Pancreas (tissue), 10 donors: ENCODE measurements around the gene ZDHHC11B. TPM values are rescaled to one million over a fixed set of nuclear protein-coding genes. Genes with fewer than 3 reads are reported as not detected.

Experiments
- ATAC-seq, 4 donors: fragments of 200-7000 bp; cut with Tn5 transposase; one replicate each; pipeline versions ENCODE4 v1.8.0 to v1.9.1; 2020; ENCODE audit warnings: mild to moderate bottlenecking in 4 of 4, moderate library complexity in 4 of 4
- DNase-seq, 6 donors: peaks; one replicate each; pipeline ENCODE4 v3.0.0-alpha.2; 2020
- FAIRE-seq: peaks from 2 replicates; lab custom pipeline; 2012; peaks lifted over from hg19 to GRCh38; lab: Jason Lieb, UNC
- H3K27ac ChIP-seq, 4 donors: fragments of 200-600 bp; sonication (generic); 1 replicate in 3 of 4; 2 replicates in 1 of 4; pipeline versions ENCODE4 v1.5.0 to v1.8.0; 2020
- H3K27me3 ChIP-seq, 4 donors: fragments of 200-600 bp; one replicate each; pipeline ENCODE4 v1.8.0; 2021
- H3K36me3 ChIP-seq, 3 donors: fragments of 200-600 bp; sonication (generic) in 1 of 3; one replicate each; pipeline versions ENCODE4 v1.5.0 to v1.8.0; 2020 to 2021
- H3K4me1 ChIP-seq, 3 donors: fragments of 200-600 bp; one replicate each; pipeline ENCODE4 v1.8.0; 2021
- H3K4me3 ChIP-seq, 4 donors: fragments of 200-600 bp; sonication (generic) in 2 of 4; one replicate each; pipeline versions ENCODE4 v1.5.0 to v1.8.0; 2020 to 2021
- H3K9me3 ChIP-seq, 4 donors: fragments of 200-600 bp; one replicate each; pipeline ENCODE4 v1.8.0; 2021
- WGBS, 2 donors: extraction: QIAGEN DNeasy Blood & Tissue Kit; methylation state at CpG; one replicate each; pipeline ENCODE4 v1.1.7; 2013; 5-methylcytosine and 5-hydroxymethylcytosine counted together
- intact Hi-C, 3 donors: fragments of 100-400 bp; cut with DNase I; formaldehyde crosslinking; loops; one replicate each; pipeline versions ENCODE4 v1.11.1 to v1.14.2; 2022
- polyA plus RNA-seq, 2 donors: library from polyadenylated mRNA; stranded (reverse); fragments of 200-250 nt; gene quantifications; one replicate each; pipeline ENCODE4 v1.2.3, GENCODE V29; 2013
- total RNA-seq, 6 donors: library from RNA; stranded (reverse); fragmentation: NEBNext Ultra II Directional in 4 of 6; extraction: Animal tissue kit (Norgen Biotek cat#: 25700) in 4 of 6; gene quantifications; one replicate each; pipeline versions ENCODE4 v1.2.1 to v1.2.4, GENCODE V29; 2021 to 2023
- TF ChIP-seq, protein P1 (sequence below), 4 donors: fragments of 200-600 bp; sonication (generic) in 3 of 4; IDR thresholded peaks; one replicate each; pipeline versions ENCODE4 v1.5.0 to v1.8.0; 2021; ENCODE audit warnings: antibody characterized with exemption in 4 of 4
- donor health status: healthy with polysubstance abuse.
- donor health status: DM: no; HTN: no; CAD: no; lungs with moderate emphysema.
- donor health status: DM: no; HTN: no; CAD: no.
- donor health status: control.
- donor health status: control.
- donor health status: Bipolar disorder and iron deficiency.
- donor health status: DM: yes; HTN: yes; CAD: no.
- donor health status: DM: no; HTN: no; CAD: no.
- donor health status: DM: no; HTN: no; CAD: no.
- donor health status: DM: yes; HTN: yes; CAD: no.

The ZDHHC11B gene
- total and polyA plus RNA-seq, 8 donors, result 2.8 to 19.9 (median 6.2) TPM

DNA sequence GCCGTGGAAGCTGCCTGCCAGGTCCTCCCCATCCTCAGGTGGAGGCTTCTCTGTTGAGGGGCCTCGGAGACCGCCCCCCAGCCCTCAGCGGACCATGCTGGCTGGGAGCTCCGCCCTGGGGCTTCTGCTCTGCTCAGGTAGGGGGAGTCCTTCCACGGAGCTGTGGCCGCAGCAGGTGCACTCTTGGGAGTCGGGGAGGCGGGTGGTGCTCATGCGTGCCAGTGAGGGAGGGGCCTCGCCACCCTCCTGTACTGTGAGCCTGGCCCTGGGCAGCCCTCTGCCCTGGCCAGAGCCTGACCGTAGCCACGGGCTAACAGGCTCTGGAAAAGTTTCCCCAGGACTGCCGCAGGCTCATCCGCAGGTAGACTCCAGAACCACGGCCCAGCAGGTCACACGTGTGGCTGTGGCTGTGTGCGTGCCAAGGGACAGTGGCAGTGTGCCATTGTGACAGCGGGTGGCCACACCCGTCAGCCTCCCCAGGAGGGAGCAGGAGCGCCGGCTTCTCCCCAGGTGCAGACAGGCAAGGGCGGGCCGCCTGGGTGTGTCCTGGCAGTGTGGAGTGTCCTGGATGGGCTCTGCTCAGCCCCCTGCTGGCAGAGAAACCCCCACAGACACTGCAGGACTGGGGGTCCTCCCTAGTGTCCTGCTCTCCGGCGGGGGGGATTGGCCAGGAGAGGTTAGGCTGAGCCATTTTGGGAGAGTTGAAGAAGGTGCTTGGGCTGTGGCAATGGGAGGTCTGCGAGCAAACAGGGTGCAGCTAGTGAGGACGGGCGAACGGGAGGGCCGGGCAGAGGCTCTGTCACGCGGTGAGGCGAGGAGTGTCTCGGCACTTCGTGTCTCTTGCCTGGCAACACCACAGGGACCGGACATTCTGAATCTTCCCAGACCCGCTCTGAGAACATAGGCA lies 120.8 kb downstream of the ZDHHC11B start:
- intact Hi-C loops, result no loop called here
- 84 to 85% methylated on average over 38 of the region's 38 CpGs for WGBS, 2 donors
- Histone ChIP-seq H3K9me3 (no peaks in the 10 kb centered on the region), H3K27ac (no peak overlapping the region), H3K4me3 (no peak overlapping the region), H3K36me3 (no peaks in the 10 kb centered on the region), H3K27me3 (no peaks in the 10 kb centered on the region), H3K4me1 (no peaks in the 10 kb centered on the region)
- ATAC-seq (peak; percentile 12 to 49 (median 16)), DNase-seq (peak in 3 of 6 donors; percentile 55 to 79 (median 62)), FAIRE-seq (no peak)
- TF ChIP-seq, protein P1, sequence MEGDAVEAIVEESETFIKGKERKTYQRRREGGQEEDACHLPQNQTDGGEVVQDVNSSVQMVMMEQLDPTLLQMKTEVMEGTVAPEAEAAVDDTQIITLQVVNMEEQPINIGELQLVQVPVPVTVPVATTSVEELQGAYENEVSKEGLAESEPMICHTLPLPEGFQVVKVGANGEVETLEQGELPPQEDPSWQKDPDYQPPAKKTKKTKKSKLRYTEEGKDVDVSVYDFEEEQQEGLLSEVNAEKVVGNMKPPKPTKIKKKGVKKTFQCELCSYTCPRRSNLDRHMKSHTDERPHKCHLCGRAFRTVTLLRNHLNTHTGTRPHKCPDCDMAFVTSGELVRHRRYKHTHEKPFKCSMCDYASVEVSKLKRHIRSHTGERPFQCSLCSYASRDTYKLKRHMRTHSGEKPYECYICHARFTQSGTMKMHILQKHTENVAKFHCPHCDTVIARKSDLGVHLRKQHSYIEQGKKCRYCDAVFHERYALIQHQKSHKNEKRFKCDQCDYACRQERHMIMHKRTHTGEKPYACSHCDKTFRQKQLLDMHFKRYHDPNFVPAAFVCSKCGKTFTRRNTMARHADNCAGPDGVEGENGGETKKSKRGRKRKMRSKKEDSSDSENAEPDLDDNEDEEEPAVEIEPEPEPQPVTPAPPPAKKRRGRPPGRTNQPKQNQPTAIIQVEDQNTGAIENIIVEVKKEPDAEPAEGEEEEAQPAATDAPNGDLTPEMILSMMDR (IDR thresholded peaks at IDR 0.05), result no peak

DNA sequence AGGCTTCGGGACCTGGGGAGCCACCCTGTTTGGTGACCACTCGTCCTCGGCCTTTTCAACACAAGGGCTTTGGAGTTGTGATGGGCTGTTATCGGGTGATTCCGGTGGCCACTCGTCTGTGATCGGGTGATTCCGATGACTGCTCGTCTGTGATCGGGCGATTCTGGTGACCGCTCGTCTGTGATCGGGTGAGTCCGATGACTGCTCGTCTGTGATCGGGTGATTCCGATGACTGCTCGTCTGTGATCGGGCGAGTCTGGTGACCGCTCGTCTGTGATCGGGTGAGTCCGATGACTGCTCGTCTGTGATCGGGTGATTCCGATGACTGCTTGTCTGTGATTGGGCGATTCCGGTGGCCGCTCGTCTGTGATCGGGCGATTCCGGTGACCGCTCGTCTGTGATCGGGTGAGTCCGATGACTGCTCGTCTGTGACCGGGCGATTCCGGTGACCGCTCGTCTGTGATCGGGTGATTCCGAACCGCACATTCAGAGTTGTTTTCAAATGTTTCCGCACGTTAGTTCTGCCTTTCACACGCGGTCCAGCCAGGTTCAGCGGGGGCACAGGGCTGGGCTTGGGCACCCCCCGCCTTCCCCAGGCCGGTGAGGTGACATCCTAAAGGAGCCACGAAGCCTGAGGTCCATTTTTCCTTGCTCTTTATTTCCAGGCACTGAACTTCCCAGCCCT lies 121.6 kb downstream of the ZDHHC11B start:
- TF ChIP-seq, protein P1 (IDR thresholded peaks at IDR 0.05), result no peak
- Histone ChIP-seq H3K4me1 (no peaks in the 10 kb centered on the region), H3K27ac (no peak overlapping the region), H3K9me3 (no peaks in the 10 kb centered on the region), H3K36me3 (no peaks in the 10 kb centered on the region), H3K4me3 (no peak overlapping the region), H3K27me3 (no peaks in the 10 kb centered on the region)
- DNase-seq (peak in 2 of 6 donors; percentile 14 to 51), FAIRE-seq (no peak), ATAC-seq (no peak)
- intact Hi-C loops, result no loop called here
- WGBS, 2 donors, result 95 to 97% methylated on average over 56 of the region's 56 CpGs

DNA sequence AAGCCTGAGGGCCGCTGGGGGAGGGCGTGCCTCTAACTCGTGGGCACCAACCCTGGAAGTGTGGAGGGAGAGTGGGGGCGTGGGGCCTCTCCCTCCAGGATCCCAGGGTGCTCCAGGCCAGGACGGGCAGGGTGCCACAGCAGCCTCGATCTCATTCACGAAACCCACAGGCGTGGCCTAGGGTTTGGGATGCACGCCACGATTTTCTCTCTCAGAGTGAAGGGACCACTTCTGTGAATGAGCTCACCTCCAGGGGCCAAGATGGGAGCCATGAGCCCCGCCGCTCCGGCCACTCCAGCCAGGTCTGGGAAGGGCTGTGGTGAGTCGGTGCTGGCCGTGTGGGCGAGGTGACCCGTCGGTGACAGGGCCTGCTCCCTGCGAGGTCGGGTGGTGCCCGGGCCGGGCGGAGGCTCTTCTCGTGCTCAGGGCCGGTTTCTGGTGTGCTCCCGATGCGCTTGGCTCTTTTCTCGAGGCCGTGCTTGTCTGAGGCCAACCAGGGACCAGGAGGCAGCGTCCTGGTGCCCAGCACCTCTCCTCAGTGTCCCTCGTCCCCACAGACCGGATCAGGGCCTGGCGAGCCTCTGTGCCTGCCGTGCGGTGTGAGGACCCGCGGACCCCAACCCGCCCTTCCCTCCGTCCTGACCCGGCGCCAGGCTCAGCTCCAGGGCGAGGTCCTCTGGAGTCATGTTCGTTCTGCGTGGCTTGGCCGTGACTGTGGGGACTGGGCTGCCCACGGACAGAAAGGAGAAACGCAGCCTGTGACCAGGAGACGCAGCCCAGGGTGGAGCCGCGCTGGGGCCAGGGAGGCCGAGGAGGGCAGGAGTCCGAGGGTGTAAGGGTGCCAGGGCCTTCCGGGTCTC lies 122.4 kb downstream of the ZDHHC11B start:
- FAIRE-seq (no peak), DNase-seq (peak in 2 of 6 donors; percentile 27 to 76), ATAC-seq (no peak)
- no peak overlapping the region for H3K4me3 ChIP-seq
- H3K27ac ChIP-seq, result no peak overlapping the region
- no peaks in the 10 kb centered on the region for H3K4me1 ChIP-seq
- TF ChIP-seq, protein P1 (IDR thresholded peaks at IDR 0.05), result no peak
- no peaks in the 10 kb centered on the region for H3K27me3 ChIP-seq
- intact Hi-C loops, result no loop called here
- no peaks in the 10 kb centered on the region for H3K36me3 ChIP-seq
- WGBS, 2 donors, result 96 to 97% methylated on average over 53 of the region's 53 CpGs
- H3K9me3 ChIP-seq, result no peaks in the 10 kb centered on the region

DNA sequence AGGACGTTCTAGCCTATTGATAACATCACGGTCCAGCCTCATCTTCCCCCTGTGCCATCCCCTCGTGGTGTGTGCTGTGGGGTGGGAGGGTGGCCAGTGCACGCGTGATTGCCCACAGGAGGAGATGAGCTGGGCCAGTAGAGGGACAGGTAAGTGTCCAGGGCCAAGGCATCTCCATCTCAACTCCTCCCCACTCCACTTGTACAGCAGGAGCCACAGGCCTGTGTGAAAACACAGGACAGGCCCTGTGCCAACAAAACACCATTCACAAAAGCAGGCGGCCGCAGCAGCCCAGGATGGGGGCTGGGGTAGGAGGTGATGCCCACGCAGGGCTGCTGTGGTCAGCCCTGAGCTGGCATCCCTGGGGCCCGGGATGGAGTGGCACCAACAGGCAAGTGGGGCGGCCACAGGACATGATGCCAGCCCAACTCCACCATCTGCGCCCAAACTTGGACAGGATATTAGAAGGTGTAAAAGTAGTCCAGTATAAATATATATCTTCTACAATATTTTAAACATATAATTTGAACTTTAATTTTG lies 124.0 kb downstream of the ZDHHC11B start:
- Histone ChIP-seq H3K27ac (no peak overlapping the region), H3K4me3 (no peak overlapping the region), H3K9me3 (no peaks in the 10 kb centered on the region), H3K36me3 (no peaks in the 10 kb centered on the region), H3K27me3 (no peaks in the 10 kb centered on the region), H3K4me1 (no peaks in the 10 kb centered on the region)
- TF ChIP-seq, protein P1 (IDR thresholded peaks at IDR 0.05), result no peak
- ATAC-seq (no peak), DNase-seq (peak in 2 of 6 donors; percentile 11 to 31), FAIRE-seq (no peak)
- intact Hi-C loops, result no loop called here
- 94% methylated on average over 11 of the region's 11 CpGs for WGBS, 2 donors

Other genes with a start within 250 kb of the ZDHHC11B start
- gene CEP72, start 172.4 kb downstream of the ZDHHC11B start, total RNA-seq, result 1 to 10 TPM; 3.5 to 5.6 (median 4.6) TPM
- gene CEP72, start 172.4 kb downstream of the ZDHHC11B start, polyA plus RNA-seq, result 1 to 10 TPM; 3.9 to 7.5 TPM
- gene TPPP, start 91.4 kb downstream of the ZDHHC11B start, total RNA-seq, result 1 to 10 TPM; 2.1 to 4.3 (median 2.6) TPM
- gene TPPP, start 91.4 kb downstream of the ZDHHC11B start, polyA plus RNA-seq, result 1 to 10 TPM; 2.7 to 6.4 TPM
- gene ZDHHC11, start 66.3 kb upstream of the ZDHHC11B start, total RNA-seq, result 10 to 100 TPM in 2 of 6 donors, 1 to 10 TPM in 4; 3.6 to 11.0 (median 7.8) TPM
- 10 to 100 TPM in 1 of 2 donors, 1 to 10 TPM in 1; 5.4 to 18.1 TPM for gene ZDHHC11, start 66.3 kb upstream of the ZDHHC11B start, polyA plus RNA-seq
- 10 to 100 TPM; 11.3 to 21.7 (median 16.8) TPM for gene BRD9, start 108.1 kb upstream of the ZDHHC11B start, total RNA-seq
- gene BRD9, start 108.1 kb upstream of the ZDHHC11B start, polyA plus RNA-seq, result 10 to 100 TPM; 29.1 to 38.5 TPM
- gene TRIP13, start 108.2 kb upstream of the ZDHHC11B start, total RNA-seq, result 1 to 10 TPM in 1 of 6 donors, under 1 TPM in 4, not detected in 1; 0.31 to 1.2 (median 0.81) TPM
- gene TRIP13, start 108.2 kb upstream of the ZDHHC11B start, polyA plus RNA-seq, result under 1 TPM; 0.38 to 0.45 TPM
- gene NKD2, start 224.1 kb upstream of the ZDHHC11B start, total RNA-seq, result 1 to 10 TPM; 1.8 to 8.8 (median 3.3) TPM
- 10 to 100 TPM; 13.1 to 18.6 TPM for gene NKD2, start 224.1 kb upstream of the ZDHHC11B start, polyA plus RNA-seq